Stimulated activated CD8-positive, alpha-beta memory T cell treated with anti-CD3 and anti-CD28 coated beads, Interleukin-12 subunit alpha, Interleukin-12 subunit beta, amount 100 ng/mL, for 1 hour (primary cell): ENCODE measurements around the gene SMIM27.
"Not testable (repeated sequence)": the region's sequence is repeated elsewhere in the genome, so short reads cannot be mapped to it uniquely, and the experiment has no call there.

Experiments used
- DNase-seq: peaks from one replicate; pipeline ENCODE4 v3.0.0-alpha.2; 2020; ENCODE audit warnings: low read depth

Gene SMIM27

DNA sequence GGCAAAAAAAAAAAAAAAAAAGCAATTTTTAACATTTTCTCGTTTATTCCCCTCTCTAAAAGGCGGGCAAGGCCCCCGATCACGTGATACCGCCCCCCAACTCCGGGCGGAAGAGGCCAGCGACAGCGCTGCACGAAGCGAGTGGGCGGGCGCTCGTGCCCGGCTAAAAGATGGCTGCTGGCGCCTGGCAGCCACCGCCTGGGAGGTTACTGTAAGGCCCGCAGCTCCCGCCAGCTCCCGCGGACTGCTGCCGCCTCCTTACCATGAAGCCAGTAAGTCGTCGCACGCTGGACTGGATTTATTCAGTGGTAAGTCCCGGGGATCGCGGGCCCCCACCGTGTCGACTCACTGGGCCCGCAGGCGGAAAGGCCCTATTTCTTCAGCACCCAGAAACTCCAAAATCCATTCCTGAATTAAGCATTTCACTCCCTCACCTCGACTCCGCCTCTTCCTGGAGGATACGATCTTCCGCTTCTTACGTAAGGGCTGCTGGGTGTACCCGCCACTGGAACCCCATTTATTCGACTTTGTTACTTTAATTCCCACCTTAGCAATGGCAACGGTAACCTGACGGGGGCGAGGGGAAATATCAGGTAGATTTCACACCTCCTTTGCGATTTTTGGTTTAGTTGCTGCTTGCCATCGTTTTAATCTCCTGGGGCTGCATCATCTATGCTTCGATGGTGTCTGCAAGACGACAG, at the start of gene SMIM27, which contains the start of gene TOPORS:
Gene SMIM27, plus strand, starts transcription at position 156 of the 701 bp plus-strand sequence. Its CDS starts 108 bp downstream, at position 264.
Gene TOPORS, minus strand, starts transcription at position 415 of the 701 bp plus-strand sequence. Its CDS starts 150 bp downstream, at position 265.
- peak; percentile 84 for DNase-seq

- DNase-seq, result no peak
Measured at GRCh38 chr9:32502464-32502863, 49.7 kb upstream of the SMIM27 start.

GRCh38 chr9:32503008-32503407, 49.1 kb upstream of the SMIM27 start:
- no peak for DNase-seq

GRCh38 chr9:32508728-32509127, 43.4 kb upstream of the SMIM27 start:
- DNase-seq, result no peak

DNA sequence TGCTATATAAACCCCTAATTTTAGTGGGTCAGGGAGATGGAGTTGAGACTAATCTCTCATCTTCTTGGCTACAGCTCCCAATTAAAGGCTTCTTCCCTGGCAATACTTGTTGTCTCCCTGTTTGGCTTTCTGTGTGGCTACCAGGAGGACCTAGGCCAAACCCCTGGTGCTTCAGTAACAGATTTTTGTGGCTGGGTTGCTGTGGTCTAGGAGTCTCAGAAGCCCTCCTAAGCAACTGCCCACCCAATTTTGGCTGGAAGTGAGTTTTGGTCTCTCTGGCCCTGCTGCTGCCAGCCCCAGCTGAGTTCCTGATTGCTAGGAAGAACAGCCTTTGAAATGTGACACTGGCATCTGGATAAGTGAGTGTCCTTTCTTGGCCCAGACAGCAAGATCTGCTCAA, 35.9 kb upstream of the SMIM27 start:
- no peak for DNase-seq

- DNase-seq, result no peak
Measured at GRCh38 chr9:32518276-32518675, 33.9 kb upstream of the SMIM27 start.

GRCh38 chr9:32523910-32524309, 28.2 kb upstream of the SMIM27 start:
- no peak for DNase-seq

- DNase-seq, result not testable (repeated sequence)
Measured at GRCh38 chr9:32524558-32524891, 27.6 kb upstream of the SMIM27 start.

DNA sequence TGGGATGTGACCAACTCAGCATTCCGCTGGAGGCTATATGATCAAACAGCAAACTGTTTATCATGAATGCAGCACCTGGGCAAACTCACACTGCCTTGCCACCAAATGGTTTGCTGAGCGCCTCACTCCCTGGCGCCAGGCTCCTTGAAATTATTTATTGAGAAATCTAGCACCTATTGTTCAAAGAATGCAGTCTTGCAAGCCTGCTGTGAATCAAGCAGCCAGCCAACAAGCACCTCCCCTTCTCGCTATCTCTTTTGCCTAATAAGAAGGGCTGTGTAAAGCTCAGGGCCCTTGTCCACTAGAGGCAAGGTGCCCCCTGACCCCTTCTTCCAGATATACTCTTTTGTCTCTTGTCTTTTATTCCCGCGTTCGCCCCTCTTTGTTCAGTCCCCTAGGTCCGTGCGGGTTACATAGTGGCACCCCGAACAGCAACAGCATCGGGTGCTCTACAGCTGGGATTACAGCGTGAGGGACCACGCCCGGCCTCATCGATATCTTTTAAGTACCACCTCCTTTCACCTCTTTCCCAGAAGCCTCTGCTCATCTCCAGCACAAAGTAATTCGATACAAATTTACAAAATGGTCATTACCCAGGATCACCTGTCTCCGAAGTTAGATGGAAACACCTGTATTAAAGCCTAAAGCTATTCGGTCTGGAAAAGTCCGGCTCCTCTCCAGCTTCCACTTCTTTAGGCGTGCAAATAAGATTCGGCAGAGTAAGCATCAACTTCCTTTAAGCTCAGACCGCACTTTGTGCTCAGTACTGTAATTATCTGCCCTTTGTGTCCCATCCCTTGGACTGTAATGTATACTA, 27.0 kb upstream of the SMIM27 start:
- no peak for DNase-seq

DNA sequence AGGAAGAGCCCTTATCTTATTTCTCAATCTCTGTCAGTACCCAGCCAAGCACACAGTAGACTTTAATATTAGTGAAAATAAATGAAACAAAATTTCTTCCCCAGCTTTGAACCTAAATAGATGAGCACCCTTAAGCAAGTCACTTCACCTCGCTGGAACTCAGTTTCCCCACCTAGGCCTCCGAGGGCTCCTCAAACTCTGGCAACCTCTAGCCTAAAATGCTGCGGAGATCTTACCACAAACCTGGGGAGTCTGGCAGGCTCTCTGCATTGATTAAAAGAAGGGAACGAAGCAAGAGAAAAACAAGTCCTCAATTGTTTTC, 26.5 kb upstream of the SMIM27 start:
- DNase-seq, result no peak

DNA sequence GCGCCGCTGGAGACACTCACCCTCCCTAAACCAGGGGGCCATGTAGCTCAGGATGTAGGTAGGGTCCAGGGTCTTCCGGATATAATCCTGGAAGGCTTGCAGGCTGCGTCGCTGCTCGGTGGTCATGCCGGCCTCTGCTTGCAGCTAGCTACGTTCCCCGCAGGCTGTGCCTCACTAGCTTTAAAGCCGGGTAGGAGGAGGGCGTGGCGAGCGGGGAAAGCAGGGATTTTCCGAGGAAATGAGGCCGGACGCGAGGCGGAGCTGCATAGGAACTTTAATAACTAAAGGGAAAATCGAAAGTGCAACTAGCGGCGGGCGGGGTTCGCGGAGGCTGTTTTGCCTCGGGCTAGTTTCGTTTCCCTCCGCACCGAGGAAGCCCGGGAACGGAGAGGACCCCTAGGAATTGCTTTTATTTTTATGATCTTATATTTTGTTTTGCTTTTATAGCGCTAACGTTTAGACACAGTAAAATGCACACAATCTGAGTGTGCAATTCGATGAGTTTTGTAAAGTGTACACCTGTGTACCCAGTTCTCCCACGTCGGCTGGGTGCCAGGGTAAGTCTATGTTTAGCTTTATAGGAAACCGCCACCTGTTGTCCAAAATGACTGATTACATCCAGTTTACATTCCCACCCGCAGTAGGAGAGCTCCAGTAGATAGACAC, 26.0 kb upstream of the SMIM27 start, which contains the start of gene RIGI:
Gene RIGI, minus strand, starts transcription at position 156 of the 666 bp plus-strand sequence. Its CDS starts 30 bp downstream, at position 126.
- peak; percentile 71 for DNase-seq

DNA sequence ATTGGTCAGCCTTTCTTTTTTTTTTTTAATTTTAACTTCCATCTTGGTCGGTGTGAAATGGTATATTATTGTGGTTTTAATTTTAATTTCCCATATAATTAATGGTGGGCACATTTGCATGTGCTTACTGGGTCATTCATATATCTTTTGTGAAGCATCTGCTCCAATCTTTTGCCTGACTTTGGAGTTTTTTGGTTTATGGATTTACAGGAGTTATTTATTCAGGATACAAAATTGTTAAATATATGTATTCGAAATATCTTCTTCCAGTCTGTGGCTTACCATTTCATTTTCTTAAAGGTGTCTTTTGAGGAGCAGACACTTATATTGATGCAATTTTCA, 25.4 kb upstream of the SMIM27 start:
- DNase-seq, result no peak

- DNase-seq, result no peak
Measured at GRCh38 chr9:32533336-32533735, 18.8 kb upstream of the SMIM27 start.

GRCh38 chr9:32533816-32534215, 18.3 kb upstream of the SMIM27 start:
- no peak for DNase-seq

DNA sequence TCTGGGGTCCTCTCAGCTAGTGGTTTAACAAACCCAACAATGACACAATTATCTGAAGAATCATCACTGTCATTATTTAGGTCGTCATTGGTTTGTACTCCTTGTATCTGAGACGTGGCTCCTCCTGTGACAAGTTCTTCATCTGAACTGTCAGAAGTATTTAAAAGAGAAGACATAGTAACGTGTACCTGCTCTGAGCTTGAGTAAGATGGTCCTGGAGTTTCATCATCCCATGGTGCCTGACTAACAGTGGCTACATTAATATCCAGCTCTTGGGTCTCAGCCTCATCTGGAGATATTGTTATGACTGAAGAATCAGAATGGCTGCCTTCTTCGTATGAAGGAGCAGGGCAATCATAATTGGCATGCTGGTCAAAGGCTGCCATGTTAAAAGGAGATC, 9.1 kb upstream of the SMIM27 start:
- DNase-seq, result no peak

DNA sequence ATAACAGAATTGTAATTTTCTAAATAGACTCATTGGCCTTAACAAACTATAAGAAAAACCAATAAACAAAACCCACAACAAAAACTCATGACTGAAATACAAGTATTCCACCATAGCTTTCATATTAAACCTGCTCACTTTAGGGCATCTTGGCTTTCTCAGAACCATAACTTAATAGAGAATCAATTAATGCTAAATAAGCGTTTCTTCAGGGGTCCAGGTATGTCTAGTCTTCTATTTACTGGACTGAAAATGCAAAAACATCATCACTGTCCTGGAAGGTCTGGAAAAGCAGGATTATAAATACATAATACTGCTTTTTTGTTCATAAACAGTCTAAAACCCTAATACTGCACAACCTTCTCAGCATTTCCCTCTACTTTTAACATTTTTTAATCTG, 6.2 kb upstream of the SMIM27 start:
- no peak for DNase-seq

GRCh38 chr9:32548213-32548612, 3.9 kb upstream of the SMIM27 start:
- not testable (repeated sequence) for DNase-seq

DNA sequence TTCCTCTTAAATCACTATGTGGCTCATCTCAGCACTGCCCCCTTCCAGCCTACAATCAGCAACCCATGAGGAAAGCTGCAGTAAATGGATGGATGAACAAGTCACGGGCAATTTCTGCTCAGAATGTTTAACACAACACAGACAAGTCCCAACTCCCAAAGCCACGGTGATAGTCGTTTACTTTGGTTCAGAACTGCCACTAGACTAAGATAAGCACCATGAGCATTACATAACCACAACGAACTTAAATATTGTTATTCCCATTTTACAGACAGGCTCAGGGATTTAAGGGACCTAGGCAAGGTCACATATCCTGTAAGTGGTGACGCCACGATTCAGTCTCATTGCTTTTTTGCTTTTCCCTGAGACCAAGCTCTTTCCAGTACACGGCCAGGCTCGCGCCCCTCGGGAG, 2.0 kb upstream of the SMIM27 start:
- no peak for DNase-seq

- DNase-seq, result peak; percentile 93
Measured at GRCh38 chr9:32550562-32551275, 1.4 kb upstream of the SMIM27 start.

GRCh38 chr9:32551276-32552051, 663 bp upstream of the SMIM27 start:
- DNase-seq, result peak; percentile 20

GRCh38 chr9:32554107-32554506, 2.0 kb downstream of the SMIM27 start:
- no peak for DNase-seq

DNA sequence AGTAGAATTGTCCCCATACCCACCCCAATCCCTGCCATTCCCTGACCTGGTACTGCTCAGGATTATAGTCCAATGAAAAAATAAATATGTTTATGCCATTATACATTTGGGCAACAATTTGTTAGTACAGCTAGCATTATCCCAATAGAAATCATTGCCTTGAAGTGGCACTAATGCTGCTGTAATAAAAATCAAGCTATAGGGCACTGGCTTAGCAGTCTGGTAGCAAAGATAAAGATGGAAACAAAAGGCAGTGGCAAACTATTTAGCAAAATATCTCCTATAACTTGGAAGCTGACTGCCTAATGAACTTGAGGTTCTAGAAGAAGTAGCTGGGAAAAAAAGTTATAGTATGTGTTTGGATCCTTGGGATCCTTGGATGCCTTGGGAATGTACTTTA, 2.5 kb downstream of the SMIM27 start:
- DNase-seq, result no peak
